Muscle of arm (tissue), 12 donors: Measurements from ENCODE around the gene DDX28. TPM values are rescaled to one million over a fixed set of nuclear protein-coding genes. Genes with fewer than 3 reads are reported as not detected.
A peak's percentile ranks its signal among the peaks of the same experiment; 100 is the strongest.
"Not testable (repeated sequence)": the region's sequence is repeated elsewhere in the genome, so short reads cannot be mapped to it uniquely, and the experiment has no call there.

Source experiments
- DNase-seq: peaks from one replicate; pipeline ENCODE4 v3.0.0-alpha.2; 2013
- polyA plus RNA-seq, 12 donors: library from polyadenylated mRNA; unstranded; fragments of 120-200 nt; gene quantifications; one replicate each; pipeline ENCODE4 v1.2.1, GENCODE V29; 2013; ENCODE audit not compliant: insufficient read length in 12 of 12

DDX28 gene
- polyA plus RNA-seq, 12 donors = 3.7 to 6.5 (median 5.3) TPM; not detected in 2

DNA sequence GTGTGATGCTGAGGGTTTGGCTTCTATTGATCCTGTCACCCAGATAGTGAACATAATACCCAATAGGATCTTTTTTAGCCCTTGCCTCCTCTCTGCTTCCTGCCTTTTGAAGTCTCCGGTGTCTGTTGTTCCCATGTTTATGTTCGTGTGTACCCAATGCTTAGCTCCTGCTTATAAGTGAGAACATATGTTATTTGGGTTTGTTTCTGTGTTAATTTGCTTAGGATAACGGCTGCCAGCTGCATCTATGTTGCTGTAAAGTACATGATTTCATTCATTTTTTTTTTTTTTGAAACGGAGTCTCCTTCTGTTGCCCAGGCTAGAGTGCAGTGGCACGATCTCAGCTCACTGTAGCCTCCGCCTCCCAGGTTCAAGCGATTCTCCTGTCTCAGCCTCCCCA lies 23.1 kb upstream of the DDX28 start:
- no peak for DNase-seq

DNA sequence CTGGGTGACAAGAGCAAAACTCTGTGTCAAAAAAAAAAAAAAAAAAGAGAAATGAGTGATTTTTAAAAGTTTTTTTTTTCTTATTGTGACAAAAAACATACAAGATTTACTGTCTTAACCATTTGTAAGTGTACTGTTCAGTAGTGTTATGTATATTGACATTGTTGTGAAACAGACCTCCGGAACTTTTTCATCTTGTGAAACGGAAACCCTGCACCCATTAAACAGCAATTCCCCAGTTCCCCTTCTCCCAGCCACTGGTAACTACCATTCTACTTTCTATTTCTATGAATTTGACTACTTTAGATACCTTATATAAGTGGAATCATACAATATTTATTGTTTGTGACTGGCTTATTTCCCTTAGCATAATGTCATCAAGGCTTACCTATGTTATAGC lies 18.8 kb upstream of the DDX28 start:
- no peak for DNase-seq

- peak; percentile 63 for DNase-seq
These were observed 17.7 kb upstream of the DDX28 start for GRCh38 chr16:68040506-68041288.

DNA sequence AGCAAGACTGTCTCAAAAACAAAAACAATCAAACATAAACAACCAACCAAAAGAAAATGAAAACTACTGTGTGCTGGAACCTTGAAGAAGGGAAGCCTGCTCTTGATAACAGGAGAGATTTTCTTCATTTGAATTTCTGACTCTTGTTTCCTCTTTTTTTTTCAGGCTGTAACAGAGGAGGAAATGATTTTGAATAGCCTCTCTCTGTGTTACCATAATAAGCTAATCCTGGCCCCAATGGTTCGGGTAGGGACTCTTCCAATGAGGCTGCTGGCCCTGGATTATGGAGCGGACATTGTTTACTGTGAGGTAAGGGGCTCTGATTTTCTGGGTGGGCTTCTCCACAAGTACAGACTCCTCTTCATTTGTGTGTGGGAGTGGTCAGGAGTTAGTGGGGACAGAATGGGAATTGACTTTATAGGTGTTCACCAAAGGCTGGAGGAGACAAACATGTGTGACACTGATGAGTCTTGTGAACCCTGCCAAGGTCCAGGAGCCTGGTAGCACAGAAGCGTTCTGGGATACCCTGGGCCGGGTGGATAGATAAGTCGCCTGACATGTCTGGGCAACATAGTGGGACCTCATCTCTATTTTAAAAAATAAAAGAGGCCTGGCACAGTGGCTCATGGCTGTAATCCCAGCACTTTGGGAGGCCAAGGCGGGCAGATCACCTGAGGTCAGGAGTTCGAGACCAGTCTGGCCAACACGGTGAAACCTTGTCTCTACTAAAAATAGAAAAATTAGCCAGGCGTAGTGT lies 15.0 kb upstream of the DDX28 start:
- DNase-seq = no peak

GRCh38 chr16:68035227-68035626 lies 12.2 kb upstream of the DDX28 start:
- no peak for DNase-seq

DNA sequence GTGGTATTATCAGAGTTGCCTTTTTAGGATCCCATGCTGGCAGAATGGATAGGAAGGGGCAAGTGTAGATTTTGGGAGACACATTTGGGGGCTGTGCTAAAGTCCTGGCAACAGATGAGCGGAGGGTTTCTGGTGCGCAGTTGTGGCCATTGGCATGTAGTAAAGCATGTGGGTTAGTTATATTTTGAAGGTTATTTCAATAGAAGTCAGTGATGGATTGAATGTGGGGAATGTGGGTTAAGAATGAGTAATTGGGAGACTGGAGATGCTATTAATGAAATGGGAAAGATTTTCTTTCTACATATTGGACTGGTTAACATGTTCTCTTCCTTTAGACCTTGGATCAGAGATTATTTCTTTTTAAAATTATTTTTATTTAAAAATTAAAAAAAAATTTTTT lies 10.1 kb upstream of the DDX28 start:
- no peak for DNase-seq

GRCh38 chr16:68031951-68032350 lies 8.9 kb upstream of the DDX28 start:
- no peak for DNase-seq

- not testable (repeated sequence) for DNase-seq
These were observed 7.1 kb upstream of the DDX28 start for GRCh38 chr16:68030108-68030507.

- no peak for DNase-seq
These were observed 6.0 kb upstream of the DDX28 start for GRCh38 chr16:68028996-68029395.

DNA sequence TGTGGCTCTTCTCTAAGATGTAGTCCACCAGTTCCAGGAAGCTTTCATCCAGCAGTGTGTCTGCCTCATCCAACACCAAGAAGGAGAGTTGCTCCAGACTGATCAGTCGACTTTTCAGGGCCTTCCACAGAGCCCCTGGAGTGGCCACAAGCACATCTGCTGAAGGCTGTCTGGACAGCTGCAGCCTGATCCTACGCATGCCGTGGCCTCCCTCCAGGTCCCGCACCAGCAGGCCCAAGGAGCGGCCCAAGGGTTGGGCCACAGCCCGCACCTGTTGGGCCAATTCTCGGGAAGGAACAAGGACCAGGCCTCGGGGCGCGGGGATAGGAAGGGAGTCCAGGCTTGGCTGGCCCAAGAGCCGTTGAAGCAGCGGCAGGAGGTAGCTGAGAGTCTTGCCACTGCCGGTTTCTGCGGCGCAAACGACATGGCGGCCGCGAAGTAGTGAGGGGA lies 729 bp downstream of the DDX28 start:
- no peak for DNase-seq

DNA sequence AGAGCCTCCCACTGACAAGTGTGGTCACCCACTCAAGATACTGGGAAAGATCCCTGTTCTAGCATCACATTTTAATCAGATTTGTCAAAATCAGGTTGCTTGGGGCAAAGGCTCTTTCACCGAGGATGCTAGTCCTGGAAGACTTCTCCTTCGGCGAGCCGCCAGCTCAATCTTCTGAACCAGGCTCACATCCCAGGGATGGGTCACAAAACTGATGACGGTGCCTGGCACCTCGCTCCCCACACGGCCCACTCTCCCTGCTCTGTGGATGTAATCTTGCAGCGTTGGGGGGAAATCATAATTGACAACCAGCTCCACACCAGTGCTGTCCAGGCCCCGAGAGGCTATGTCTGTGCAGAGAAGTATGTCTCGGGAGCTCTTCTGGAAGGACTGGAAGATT lies 1.5 kb downstream of the DDX28 start:
- DNase-seq = no peak

DNA sequence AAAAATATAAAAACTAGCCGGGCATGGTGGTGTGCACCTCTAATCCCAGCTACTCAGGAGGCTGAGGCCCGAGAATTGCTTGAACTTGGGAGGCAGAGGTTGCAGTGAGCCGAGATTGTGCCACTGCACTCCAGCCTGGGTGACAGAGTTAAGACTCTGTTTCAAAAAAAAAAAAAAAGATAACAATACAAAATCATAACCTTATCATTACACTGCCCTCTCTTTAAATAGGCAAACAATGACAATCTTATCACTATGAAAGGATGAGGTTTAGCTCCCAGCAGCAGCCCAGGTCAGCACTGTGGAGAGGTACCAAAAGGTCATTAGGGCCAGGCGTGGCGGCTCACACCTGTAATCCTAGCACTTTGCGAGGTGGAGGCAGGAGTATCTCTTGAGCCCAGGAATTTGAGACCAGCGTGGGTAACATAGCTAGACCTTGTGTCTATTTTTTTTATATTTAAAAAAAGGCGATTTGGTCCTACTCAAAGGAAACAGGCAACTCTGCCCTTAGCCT lies 3.8 kb downstream of the DDX28 start:
- DNase-seq = no peak

- DNase-seq = no peak
These were observed 7.4 kb downstream of the DDX28 start, which contains the start of gene DPEP2NB for GRCh38 chr16:68015681-68016080. Gene DPEP2NB (minus strand): TSS chr16:68015911. CDS start chr16:68015770, 141 bp downstream.

DNA sequence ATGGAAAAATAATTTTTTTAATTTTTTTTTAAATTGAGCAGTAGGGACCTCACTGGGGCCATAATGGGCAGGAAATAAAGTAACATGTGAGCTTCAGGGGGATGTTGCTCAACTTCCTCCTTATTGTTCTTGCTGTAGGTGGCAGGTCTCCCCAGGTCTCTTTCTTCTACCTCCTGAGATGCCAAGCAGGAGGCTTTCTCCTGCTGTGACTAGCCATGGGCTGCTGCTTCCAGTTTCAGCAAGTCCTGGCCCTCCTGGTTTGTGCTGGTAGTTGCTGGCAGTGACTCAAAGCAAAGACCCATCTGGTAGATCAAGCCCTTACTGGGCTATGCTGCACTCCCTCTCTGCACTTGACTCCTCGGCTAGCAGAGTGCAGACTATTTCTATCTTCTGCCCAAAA lies 9.6 kb downstream of the DDX28 start:
- no peak for DNase-seq

DNA sequence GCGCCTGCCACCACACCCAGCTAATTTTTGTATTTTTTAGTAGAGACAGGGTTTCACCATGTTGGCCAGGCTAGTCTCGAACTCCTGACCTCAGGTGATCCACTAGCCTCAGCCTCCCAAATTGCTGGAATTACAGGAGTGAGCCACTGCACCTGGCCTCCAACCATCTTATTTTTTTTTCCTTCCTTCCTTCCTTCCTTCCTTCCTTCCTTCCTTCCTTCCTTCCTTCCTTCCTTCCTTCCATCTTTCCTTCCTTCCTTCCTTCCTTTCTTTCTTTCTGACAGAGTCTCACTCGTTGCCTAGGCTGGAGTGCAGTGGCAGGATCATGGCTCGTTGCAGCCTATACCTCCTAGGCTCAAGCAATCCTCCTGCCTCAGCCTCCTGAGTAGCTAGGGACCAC lies 13.2 kb downstream of the DDX28 start:
- DNase-seq = not testable (repeated sequence)

GRCh38 chr16:68009157-68009735 lies 13.8 kb downstream of the DDX28 start:
- no peak for DNase-seq

DNA sequence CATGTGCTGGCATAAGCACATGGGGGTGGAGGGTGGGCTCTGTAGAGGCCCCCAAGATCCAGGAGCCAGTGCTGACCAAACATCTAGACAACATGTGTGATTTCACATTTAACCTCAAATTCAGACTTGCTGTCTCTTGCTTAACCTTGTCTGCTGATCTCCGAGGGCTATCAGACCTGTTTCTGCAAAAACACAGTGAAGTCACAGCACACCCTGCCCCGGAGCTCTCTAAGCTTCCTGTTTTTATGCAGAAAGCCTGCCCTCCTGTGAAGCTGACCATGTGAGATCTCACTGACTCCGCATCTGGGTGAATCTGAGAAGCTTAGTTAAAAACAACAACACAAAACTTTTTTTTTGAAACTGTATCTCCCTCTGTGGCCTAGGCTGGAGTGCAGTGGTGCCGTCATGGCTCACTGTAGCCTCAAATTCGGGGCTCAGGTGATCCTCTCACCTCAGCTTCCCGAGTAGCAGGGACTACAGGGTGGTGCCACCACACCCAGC lies 17.2 kb downstream of the DDX28 start:
- DNase-seq = no peak

GRCh38 chr16:68005211-68005610 lies 17.8 kb downstream of the DDX28 start:
- no peak for DNase-seq

- no peak for DNase-seq
These were observed 20.0 kb downstream of the DDX28 start for GRCh38 chr16:68003031-68003430.

- no peak for DNase-seq
These were observed 22.6 kb downstream of the DDX28 start for GRCh38 chr16:68000450-68000849.

- DNase-seq = no peak
These were observed 23.0 kb downstream of the DDX28 start for GRCh38 chr16:67999985-68000384.
